GM12878 (cell line): ENCODE measurements around the gene TYSND1. TPM values are rescaled to one million over a fixed set of nuclear protein-coding genes. Genes with fewer than 3 reads are reported as not detected.

Experiments used
- ATAC-seq: fragments of 200-7000 bp; cut with Tn5 transposase; 3 replicates; pipeline ENCODE4 v1.9.1; 2020; ENCODE audit warnings: mild to moderate bottlenecking, moderate library complexity
- BruUV-seq: library from RNA; stranded (reverse); fragments of 400-500 nt; replicated peaks from 2 replicates; lab custom pipeline; 2021; lab: Mats Ljungman, UMichigan
- CTCF ChIA-PET: fragments of 300-600 bp; sonication (Branson Sonifier 250); formaldehyde crosslinking; extraction: SDS; loops from one replicate; lab custom pipeline; 2021; ENCODE audit warnings: inconsistent platforms; lab: Yijun Ruan, JAX
- POLR2A ChIA-PET: fragments of 350-600 bp; formaldehyde crosslinking; extraction: SDS; loops from one replicate; lab custom pipeline; 2021; ENCODE audit warnings: inconsistent platforms; lab: Charles Lee
- RAD21 ChIA-PET: fragments of 300-600 bp; sonication (Branson Sonifier 250); formaldehyde crosslinking; loops from one replicate; lab custom pipeline; 2023; ENCODE audit warnings: antibody characterized with exemption; ENCODE audit not compliant: unreplicated experiment; lab: Charles Lee
- SMC1A ChIA-PET: fragments of 300-600 bp; sonication (Branson Sonifier 250); formaldehyde crosslinking; loops from one replicate; lab custom pipeline; 2023; ENCODE audit not compliant: unreplicated experiment, uncharacterized antibody; lab: Charles Lee
- DNase-seq: peaks from one replicate; pipeline ENCODE4 v3.0.0-alpha.2; 2011; ENCODE audit warnings: low read depth, low spot score
- FAIRE-seq: peaks from 3 replicates; lab custom pipeline; 2011; peaks lifted over from hg19 to GRCh38; lab: Jason Lieb, UNC
- H2AFZ ChIP-seq: 2 replicates; pipeline ENCODE4 v1.6.0; 2011; ENCODE audit warnings: low read depth, low read length, control low read depth; ENCODE audit not compliant: control insufficient read depth
- H3K27ac ChIP-seq: 2 replicates; pipeline ENCODE4 v1.5.1; 2011; ENCODE audit warnings: control low read depth; ENCODE audit not compliant: control insufficient read depth, insufficient read depth
- H3K27me3 ChIP-seq, 2 experiments: replicated peaks in 1 of 2; 2 replicates each; pipeline versions ENCODE4 v1.6.0 to v1.6.1; 2011; ENCODE audit warnings: low read length in 1 of 2; ENCODE audit not compliant: control insufficient read depth in 2 of 2, insufficient read depth in 2 of 2
- H3K36me3 ChIP-seq, 2 experiments: 2 replicates each; pipeline ENCODE4 v1.5.1; 2011; ENCODE audit warnings: low read length in 1 of 2; ENCODE audit not compliant: control insufficient read depth in 2 of 2, insufficient read depth in 2 of 2
- H3K4me1 ChIP-seq: 2 replicates; pipeline ENCODE4 v1.6.1; 2011; ENCODE audit warnings: mild to moderate bottlenecking, low read length, moderate library complexity, mixed read lengths; ENCODE audit not compliant: control insufficient read depth, insufficient read depth
- H3K4me2 ChIP-seq: 2 replicates; pipeline ENCODE4 v1.6.0; 2011; ENCODE audit warnings: control low read depth; ENCODE audit not compliant: control insufficient read depth, insufficient read depth
- H3K4me3 ChIP-seq: fragments of 200-600 bp; sonication (generic); 2 replicates; pipeline ENCODE4 v1.5.1; 2016
- H3K79me2 ChIP-seq: 2 replicates; pipeline ENCODE4 v1.6.0; 2011; ENCODE audit warnings: low read length; ENCODE audit not compliant: control insufficient read depth, insufficient read depth
- H3K9ac ChIP-seq: 2 replicates; pipeline ENCODE4 v1.8.0; 2011; ENCODE audit warnings: low read length, control low read depth, mixed read lengths; ENCODE audit not compliant: control insufficient read depth, insufficient read depth
- H3K9me3 ChIP-seq: replicated peaks from 3 replicates; pipeline ENCODE4 v1.5.1; 2011; ENCODE audit warnings: mild to moderate bottlenecking, low read length; ENCODE audit not compliant: control insufficient read depth, insufficient read depth
- H4K20me1 ChIP-seq: 2 replicates; pipeline ENCODE4 v1.6.0; 2011; ENCODE audit not compliant: control insufficient read depth, insufficient read depth
- CBX5 ChIP-seq: sonication (generic); IDR thresholded peaks from 2 replicates; pipeline ENCODE4 v1.6.1; 2016; ENCODE audit warnings: low read depth, moderate library complexity, mild to moderate bottlenecking, inconsistent platforms
- EGR1 ChIP-seq, 2 experiments: IDR thresholded peaks; 1 replicate in 1 of 2; 2 replicates in 1 of 2; pipeline ENCODE4 v1.6.1; 2011 to 2012; ENCODE audit warnings: low read depth in 2 of 2, low read length in 2 of 2, borderline replicate concordance in 1 of 2, mild to moderate bottlenecking in 1 of 2, moderate library complexity in 1 of 2
- MEF2B ChIP-seq: fragments of 450-650 bp; IDR thresholded peaks from 2 replicates; pipeline ENCODE4 v1.6.1; 2018; ENCODE audit warnings: mild to moderate bottlenecking, moderate library complexity; ENCODE audit not compliant: partially characterized antibody, poor library complexity, severe bottlenecking
- NFYA ChIP-seq: IDR thresholded peaks from 2 replicates; pipeline ENCODE4 v1.6.1; 2011; ENCODE audit warnings: low read depth, mild to moderate bottlenecking, low read length, improper control_type of control experiment, borderline replicate concordance
- POLR2AphosphoS5 ChIP-seq: IDR thresholded peaks from 2 replicates; pipeline ENCODE4 v1.6.1; 2011; ENCODE audit warnings: mild to moderate bottlenecking, low read length, inconsistent platforms
- RBBP5 ChIP-seq: fragments of 200-600 bp; sonication (generic); conservative IDR thresholded peaks from 2 replicates; pipeline ENCODE4 v1.6.1; 2016
- RCOR1 ChIP-seq: conservative IDR thresholded peaks from 2 replicates; pipeline ENCODE4 v1.6.1; 2012; ENCODE audit warnings: low read depth, low read length, improper control_type of control experiment
- RFX5 ChIP-seq: IDR thresholded peaks from 2 replicates; pipeline ENCODE4 v1.6.1; 2011; ENCODE audit warnings: low read depth, low read length, improper control_type of control experiment
- ZZZ3 ChIP-seq: IDR thresholded peaks from 2 replicates; pipeline ENCODE4 v1.6.1; 2011; ENCODE audit warnings: low read depth; ENCODE audit not compliant: control insufficient read depth, insufficient read length
- WGBS: methylation state at CpG from one replicate; pipeline ENCODE4 v1.1.6; 2016; ENCODE audit warnings: low lambda C conversion rate; ENCODE audit not compliant: insufficient replicate concordance, insufficient coverage; ENCODE audit errors: missing lambda C conversion rate; 5-methylcytosine and 5-hydroxymethylcytosine counted together
- in situ Hi-C: fragments of 300-500 bp; cut with MboI; formaldehyde crosslinking; loops from 9 replicates; pipeline ENCODE4 v1.14.3; 2018; ENCODE audit warnings: mixed read lengths
- intact Hi-C: fragments of 100-400 bp; cut with micrococcal nuclease; formaldehyde crosslinking; loops from one replicate; pipeline ENCODE4 v1.14.2; 2022; ENCODE audit not compliant: unreplicated experiment
- polyA plus RNA-seq, 11 experiments: library from polyadenylated mRNA; depleted of rRNA in 4 of 11; unstranded in 6 of 11; stranded (reverse) in 5 of 11; fragments of >200 nt; fragmentation: Nextera tagmentation in 4 of 11; fragmentation: Illumina TruSeq in 1 of 11; extraction: Ambion mirVana in 4 of 11; extraction: Trizol in 1 of 11; gene quantifications; 1 replicate in 1 of 11; 2 replicates in 10 of 11; pipeline versions ENCODE4 v1.2.1 to v1.2.3, GENCODE V29; 2011 to 2016; ENCODE audit warnings: inconsistent platforms in 2 of 11, missing spikeins in 2 of 11, low read depth in 1 of 11
- total RNA-seq, 4 experiments: library from RNA; depleted of rRNA in 3 of 4; stranded (reverse); fragments of >200 nt in 3 of 4; fragmentation: Illumina TruSeq in 1 of 4; extraction: Trizol in 1 of 4; gene quantifications; 2 replicates each; pipeline versions ENCODE4 v1.2.1 to v1.2.3, GENCODE V29; 2013 to 2021
- TF ChIP-seq, protein P1 (sequence below): fragments of 450-650 bp; IDR thresholded peaks from 2 replicates; pipeline ENCODE4 v1.6.1; 2017; ENCODE audit warnings: mild to moderate bottlenecking, moderate library complexity
- TF ChIP-seq, protein P2 (sequence below): fragments of 450-650 bp; IDR thresholded peaks from 2 replicates; pipeline ENCODE4 v1.6.1; 2016; ENCODE audit warnings: mild to moderate bottlenecking, moderate library complexity, borderline replicate concordance
- TF ChIP-seq, protein P3 (sequence below): IDR thresholded peaks from 2 replicates; pipeline ENCODE4 v1.6.1; 2011; ENCODE audit warnings: low read depth, low read length, improper control_type of control experiment, borderline replicate concordance

TYSND1 gene
- total and polyA plus RNA-seq, 10 of the 15 experiments (the other 5 are each of a cell fraction or from before 2014, with no cell fraction given): 1.9 to 21.4 (median 12.0) TPM

DNA sequence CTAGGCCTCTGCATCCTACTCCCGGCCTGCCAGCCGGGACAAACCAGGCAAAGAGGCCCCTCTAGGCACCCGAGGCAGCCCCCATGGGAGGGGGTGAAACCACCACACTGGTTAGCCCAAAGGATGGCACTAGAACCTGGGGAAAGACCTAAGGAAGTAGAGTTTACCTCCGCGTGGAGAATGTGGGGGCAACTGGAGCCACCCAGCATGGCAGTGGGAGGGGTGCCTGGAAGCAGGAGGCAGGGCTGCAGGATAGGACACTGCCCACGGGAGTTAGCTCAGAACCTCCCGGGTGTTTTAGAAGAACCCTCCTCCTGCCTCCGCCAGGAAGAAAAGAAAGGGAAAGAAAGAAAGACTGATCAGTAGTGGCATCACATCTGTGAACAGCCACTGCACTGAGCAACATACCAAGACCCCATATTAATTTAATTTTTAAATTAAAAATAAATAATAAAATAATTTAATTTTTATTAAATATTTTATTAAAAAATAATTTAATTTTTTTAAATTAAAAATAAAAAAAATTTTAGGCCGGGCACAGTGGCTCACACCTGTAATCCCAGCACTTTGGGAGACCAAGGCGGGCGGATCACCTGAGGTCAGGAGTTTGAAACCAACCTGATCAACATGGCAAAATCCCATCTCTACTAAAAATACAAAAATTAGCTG lies 25.1 kb downstream of the TYSND1 start:
- intact Hi-C loops: no loop called here
- H3K4me2 ChIP-seq: no peak overlapping the region
- no peak for FAIRE-seq
- SMC1A ChIA-PET: interaction anchor here (1.2 kb wide), 1 partner anchor 11 kb away, joined by 3 read pairs; no protein-coding TSS in a partner anchor
- RAD21 ChIA-PET: no interaction called here
- peaks cover 7% of the 10 kb centered on the region for H3K4me1 ChIP-seq
- BruUV-seq: no TSS peak
- peaks cover 9 to 14% of the 10 kb centered on the region in 2 experiments; a peak in 3 of 4 replicates for H3K36me3 ChIP-seq
- no peaks in the 10 kb centered on the region for H3K9me3 ChIP-seq
- no peak overlapping the region for H3K9ac ChIP-seq
- no peak overlapping the region for H2AFZ ChIP-seq
- POLR2A ChIA-PET: interaction anchor here (1.0 kb wide), 1 partner anchor 17 kb away, joined by 4 read pairs; no protein-coding TSS in a partner anchor
- no peak for DNase-seq
- no peak overlapping the region for H3K27ac ChIP-seq
- peaks cover 2% of the 10 kb centered on the region; the same call in 1 of the 2 replicates for H3K79me2 ChIP-seq
- no peak for ATAC-seq
- WGBS: 93% methylated on average over 11 of the region's 11 CpGs
- CTCF ChIA-PET: interaction anchor here (1.0 to 1.1 kb wide), 2 partner anchors 11 to 27 kb away, joined by 3 to 4 read pairs; no protein-coding TSS in a partner anchor
- no peaks in the 10 kb centered on the region for H3K27me3 ChIP-seq
- TF ChIP-seq, protein P1, sequence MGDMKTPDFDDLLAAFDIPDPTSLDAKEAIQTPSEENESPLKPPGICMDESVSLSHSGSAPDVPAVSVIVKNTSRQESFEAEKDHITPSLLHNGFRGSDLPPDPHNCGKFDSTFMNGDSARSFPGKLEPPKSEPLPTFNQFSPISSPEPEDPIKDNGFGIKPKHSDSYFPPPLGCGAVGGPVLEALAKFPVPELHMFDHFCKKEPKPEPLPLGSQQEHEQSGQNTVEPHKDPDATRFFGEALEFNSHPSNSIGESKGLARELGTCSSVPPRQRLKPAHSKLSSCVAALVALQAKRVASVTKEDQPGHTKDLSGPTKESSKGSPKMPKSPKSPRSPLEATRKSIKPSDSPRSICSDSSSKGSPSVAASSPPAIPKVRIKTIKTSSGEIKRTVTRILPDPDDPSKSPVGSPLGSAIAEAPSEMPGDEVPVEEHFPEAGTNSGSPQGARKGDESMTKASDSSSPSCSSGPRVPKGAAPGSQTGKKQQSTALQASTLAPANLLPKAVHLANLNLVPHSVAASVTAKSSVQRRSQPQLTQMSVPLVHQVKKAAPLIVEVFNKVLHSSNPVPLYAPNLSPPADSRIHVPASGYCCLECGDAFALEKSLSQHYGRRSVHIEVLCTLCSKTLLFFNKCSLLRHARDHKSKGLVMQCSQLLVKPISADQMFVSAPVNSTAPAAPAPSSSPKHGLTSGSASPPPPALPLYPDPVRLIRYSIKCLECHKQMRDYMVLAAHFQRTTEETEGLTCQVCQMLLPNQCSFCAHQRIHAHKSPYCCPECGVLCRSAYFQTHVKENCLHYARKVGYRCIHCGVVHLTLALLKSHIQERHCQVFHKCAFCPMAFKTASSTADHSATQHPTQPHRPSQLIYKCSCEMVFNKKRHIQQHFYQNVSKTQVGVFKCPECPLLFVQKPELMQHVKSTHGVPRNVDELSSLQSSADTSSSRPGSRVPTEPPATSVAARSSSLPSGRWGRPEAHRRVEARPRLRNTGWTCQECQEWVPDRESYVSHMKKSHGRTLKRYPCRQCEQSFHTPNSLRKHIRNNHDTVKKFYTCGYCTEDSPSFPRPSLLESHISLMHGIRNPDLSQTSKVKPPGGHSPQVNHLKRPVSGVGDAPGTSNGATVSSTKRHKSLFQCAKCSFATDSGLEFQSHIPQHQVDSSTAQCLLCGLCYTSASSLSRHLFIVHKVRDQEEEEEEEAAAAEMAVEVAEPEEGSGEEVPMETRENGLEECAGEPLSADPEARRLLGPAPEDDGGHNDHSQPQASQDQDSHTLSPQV: no peak
- no peak for TF ChIP-seq RBBP5
- no peak for TF ChIP-seq RFX5
- TF ChIP-seq EGR1 (IDR thresholded peaks at IDR 0.05; ENCODE audit: borderline replicate concordance in 1 of 2, low read depth in 2 of 2, low read length in 2 of 2): no peak
- TF ChIP-seq MEF2B: no peak
- TF ChIP-seq, protein P2, sequence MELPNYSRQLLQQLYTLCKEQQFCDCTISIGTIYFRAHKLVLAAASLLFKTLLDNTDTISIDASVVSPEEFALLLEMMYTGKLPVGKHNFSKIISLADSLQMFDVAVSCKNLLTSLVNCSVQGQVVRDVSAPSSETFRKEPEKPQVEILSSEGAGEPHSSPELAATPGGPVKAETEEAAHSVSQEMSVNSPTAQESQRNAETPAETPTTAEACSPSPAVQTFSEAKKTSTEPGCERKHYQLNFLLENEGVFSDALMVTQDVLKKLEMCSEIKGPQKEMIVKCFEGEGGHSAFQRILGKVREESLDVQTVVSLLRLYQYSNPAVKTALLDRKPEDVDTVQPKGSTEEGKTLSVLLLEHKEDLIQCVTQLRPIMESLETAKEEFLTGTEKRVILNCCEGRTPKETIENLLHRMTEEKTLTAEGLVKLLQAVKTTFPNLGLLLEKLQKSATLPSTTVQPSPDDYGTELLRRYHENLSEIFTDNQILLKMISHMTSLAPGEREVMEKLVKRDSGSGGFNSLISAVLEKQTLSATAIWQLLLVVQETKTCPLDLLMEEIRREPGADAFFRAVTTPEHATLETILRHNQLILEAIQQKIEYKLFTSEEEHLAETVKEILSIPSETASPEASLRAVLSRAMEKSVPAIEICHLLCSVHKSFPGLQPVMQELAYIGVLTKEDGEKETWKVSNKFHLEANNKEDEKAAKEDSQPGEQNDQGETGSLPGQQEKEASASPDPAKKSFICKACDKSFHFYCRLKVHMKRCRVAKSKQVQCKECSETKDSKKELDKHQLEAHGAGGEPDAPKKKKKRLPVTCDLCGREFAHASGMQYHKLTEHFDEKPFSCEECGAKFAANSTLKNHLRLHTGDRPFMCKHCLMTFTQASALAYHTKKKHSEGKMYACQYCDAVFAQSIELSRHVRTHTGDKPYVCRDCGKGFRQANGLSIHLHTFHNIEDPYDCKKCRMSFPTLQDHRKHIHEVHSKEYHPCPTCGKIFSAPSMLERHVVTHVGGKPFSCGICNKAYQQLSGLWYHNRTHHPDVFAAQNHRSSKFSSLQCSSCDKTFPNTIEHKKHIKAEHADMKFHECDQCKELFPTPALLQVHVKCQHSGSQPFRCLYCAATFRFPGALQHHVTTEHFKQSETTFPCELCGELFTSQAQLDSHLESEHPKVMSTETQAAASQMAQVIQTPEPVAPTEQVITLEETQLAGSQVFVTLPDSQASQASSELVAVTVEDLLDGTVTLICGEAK: no peak
- TF ChIP-seq RCOR1: no peak
- TF ChIP-seq CBX5: no peak
- TF ChIP-seq, protein P3, sequence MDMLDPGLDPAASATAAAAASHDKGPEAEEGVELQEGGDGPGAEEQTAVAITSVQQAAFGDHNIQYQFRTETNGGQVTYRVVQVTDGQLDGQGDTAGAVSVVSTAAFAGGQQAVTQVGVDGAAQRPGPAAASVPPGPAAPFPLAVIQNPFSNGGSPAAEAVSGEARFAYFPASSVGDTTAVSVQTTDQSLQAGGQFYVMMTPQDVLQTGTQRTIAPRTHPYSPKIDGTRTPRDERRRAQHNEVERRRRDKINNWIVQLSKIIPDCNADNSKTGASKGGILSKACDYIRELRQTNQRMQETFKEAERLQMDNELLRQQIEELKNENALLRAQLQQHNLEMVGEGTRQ: no peak
- no peak for TF ChIP-seq NFYA
- TF ChIP-seq ZZZ3: no peak
- TF ChIP-seq POLR2AphosphoS5: no peak
- TF ChIP-seq, all 136 proteins: peak for 0
- no peaks in the 10 kb centered on the region for H4K20me1 ChIP-seq
- in situ Hi-C loops: no loop called here
- H3K4me3 ChIP-seq: no peak overlapping the region
